ENCODE data around the gene UTP4.
A peak's percentile ranks its signal among the peaks of the same experiment; 100 is the strongest.

Gene UTP4

GRCh38 chr16:69132424-69133252, at the start of gene UTP4, which contains the start of gene CHTF8:
TSS of gene UTP4 (plus strand) at chr16:69132649. CDS start at chr16:69133460, 811 bp downstream.
TSS of gene CHTF8 (minus strand) at chr16:69132588. CDS start at chr16:69121458, 11,130 bp downstream.
- peak; percentile 85 to 86 for DNase-seq (ENCODE audit: low read depth in 2 of 2)

DNA sequence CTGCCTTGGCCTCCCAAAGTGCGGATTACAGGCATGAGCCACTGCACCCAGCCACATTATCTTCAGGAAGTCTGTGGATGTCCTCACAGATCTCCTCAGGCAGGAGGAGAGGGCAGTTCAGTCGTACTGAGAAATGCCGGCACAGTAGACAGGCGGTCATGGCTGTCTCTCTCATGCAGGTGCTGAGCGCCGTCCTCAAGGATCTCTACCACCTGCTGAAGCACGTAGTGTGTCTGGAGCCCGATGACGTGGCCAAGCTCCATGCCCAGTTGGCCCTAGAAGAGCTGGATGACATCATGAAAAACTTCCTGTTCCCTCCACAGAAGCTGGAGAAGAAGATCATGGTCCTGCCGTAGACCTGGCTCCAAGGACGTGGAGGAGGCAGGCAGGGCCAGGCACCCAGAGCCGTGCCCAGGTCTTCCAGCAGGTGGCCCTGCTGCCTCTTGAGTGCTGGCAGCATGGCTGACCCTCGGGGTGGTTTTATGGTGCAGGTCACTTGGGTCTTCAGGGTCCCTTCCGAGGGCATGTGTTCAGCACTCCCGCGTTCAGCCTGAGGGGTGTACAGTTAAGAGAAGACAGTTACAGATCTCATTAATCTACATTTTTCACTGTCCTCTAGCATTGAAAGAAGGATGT, 49.0 kb upstream of the UTP4 start:
- no peak for DNase-seq (ENCODE audit: low read depth in 2 of 2)

GRCh38 chr16:69084289-69084688, 48.2 kb upstream of the UTP4 start:
- DNase-seq (ENCODE audit: low read depth in 2 of 2): no peak

DNA sequence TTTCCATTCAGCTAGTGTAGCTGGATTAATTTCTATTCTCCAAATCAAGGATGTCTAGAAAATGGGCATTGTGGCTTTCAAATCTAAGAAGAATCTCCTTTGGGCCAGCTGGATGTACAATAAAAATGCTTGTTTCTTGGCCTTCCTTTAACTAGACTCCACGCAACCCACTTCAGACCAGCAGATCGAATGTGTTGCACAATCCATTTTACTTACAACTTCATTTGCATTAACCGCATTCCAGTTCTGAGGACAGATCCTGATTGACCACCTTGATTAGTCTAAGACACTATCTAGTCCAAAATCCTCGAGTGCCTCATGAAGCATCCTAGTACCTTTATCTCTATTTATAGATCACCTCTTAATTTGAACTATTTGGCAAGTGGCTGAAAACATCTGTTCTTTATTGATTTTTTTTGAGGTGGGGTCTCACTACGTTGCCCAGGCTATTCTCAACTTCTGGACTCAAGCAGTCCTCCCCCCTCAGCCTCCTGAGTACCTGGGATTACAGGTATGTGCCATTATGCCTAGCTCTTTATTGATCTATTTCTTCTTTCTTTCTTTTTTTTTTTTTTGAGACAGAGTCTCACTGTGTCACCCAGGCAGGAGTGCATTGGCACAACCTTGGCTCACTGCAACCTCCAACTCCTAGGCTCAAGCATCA, 47.3 kb upstream of the UTP4 start:
- no peak for DNase-seq (ENCODE audit: low read depth in 2 of 2)

GRCh38 chr16:69087161-69087581, 45.3 kb upstream of the UTP4 start:
- no peak for DNase-seq (ENCODE audit: low read depth in 2 of 2)

- DNase-seq (ENCODE audit: low read depth in 2 of 2): no peak
These were observed 43.8 kb upstream of the UTP4 start for GRCh38 chr16:69088684-69089083.

DNA sequence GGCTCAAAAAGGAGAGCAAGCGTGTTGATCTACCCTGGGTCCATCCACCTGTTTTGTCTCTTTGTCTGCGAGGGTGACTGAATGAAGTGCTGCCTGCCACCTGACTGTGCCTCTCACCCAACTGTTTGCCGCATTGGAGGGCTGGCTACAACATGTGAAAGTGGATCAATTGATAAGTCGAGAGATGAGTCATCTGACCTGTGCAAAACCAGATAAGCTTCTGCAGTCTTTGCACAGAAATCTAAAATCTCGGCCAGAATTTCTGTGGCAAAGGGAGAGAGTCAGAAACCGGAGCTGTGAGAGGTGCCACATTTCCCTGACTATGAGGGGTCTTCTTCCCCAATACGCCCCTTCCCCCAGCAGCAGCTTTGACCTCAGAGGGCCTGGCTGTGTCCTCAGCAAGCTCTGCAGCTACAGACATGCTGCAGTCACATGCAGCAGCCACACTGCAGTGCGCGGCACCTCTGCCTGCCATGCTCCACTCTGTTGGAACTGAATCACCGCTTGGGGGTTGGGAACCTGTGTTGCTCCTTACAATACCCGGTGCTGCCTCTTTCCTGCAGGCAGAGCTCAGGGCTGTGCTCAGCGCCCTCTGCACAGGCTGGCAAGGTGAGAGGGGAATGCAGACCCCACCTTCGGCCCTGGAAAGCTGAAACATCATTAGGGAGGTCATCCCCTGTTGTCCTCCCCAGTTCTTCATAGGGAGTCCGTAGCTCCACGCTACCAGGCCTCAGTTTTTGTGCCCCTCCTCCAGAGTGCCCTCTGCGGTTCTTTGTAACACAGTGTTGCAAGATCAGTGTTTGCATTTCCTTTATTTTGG, 43.1 kb upstream of the UTP4 start:
- no peak for DNase-seq (ENCODE audit: low read depth in 2 of 2)

GRCh38 chr16:69093974-69094373, 38.5 kb upstream of the UTP4 start:
- DNase-seq (ENCODE audit: low read depth in 2 of 2): no peak

- DNase-seq (ENCODE audit: low read depth in 2 of 2): no peak
These were observed 37.9 kb upstream of the UTP4 start for GRCh38 chr16:69094501-69094900.

DNA sequence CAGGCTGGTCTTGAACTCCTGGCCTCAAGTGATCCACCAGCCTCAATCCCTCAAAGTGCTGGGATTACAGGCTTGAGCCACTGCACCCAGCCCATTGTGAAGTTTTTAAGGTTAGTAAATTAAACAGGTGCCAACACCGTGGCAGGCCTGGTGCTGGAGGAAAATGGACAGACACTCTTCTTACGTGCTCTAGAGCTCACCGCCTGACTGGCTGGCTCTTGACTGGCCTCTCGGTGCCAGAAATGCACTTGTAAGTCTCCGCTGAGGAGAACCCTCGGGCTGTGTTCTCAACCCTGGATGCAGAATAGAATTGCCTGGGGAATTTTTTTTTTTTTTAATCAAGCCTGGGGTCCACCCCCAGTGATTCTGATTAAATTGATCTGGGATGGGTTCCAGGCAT, 37.3 kb upstream of the UTP4 start:
- DNase-seq (ENCODE audit: low read depth in 2 of 2): no peak

GRCh38 chr16:69100071-69100691, 32.3 kb upstream of the UTP4 start:
- no peak for DNase-seq (ENCODE audit: low read depth in 2 of 2)

DNA sequence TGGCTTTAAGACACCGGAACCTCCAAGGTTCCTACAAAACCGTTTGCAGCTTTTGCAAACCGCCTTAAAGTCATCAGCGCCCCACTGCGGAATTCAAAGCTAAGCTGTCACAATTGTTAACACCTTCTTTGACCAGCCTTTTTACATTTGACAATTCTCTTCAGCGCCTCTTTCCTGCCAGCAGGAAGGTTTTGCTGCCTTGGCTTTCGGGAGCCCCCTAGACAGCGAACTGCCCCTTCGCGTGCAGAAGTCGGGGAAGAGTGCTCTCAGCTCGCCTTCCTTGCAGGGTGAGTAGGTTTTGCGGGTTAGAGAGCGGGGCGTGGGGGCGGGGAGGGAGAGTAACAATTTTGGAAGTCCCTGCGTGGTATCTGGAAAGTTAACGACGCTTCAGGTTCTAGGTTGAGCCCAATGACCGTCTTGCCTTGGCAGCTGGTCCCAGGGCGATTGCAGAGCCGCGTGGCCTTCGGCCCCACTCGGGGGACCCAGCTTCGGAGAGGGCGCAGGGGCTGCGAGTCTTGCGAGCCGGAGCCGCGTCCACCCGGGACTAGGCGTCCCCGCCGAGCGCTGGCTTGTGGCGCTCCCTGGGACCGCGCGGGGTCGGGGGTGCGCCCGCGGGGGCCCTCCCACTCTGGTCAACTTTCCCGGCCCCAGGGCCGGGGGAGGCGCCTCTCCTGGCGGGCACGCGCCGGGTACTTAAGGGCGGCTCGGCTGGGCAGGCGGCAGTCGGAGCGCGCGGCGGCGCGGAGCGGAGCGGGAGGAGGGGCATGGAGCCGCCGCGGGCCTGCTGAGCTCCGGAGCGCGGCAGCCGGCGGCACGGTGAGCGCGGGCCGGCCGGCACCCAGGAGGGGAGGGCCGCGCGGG, 26.7 kb upstream of the UTP4 start, which contains the start of gene HAS3:
Gene HAS3, plus strand, starts transcription at position 153 of the 861 bp plus-strand sequence. CDS start 3,743 bp downstream, outside the sequence.
- DNase-seq (ENCODE audit: low read depth in 2 of 2): peak in 1 of 2 donors; percentile 35

GRCh38 chr16:69106491-69107315, 25.7 kb upstream of the UTP4 start:
- no peak for DNase-seq (ENCODE audit: low read depth in 2 of 2)

DNA sequence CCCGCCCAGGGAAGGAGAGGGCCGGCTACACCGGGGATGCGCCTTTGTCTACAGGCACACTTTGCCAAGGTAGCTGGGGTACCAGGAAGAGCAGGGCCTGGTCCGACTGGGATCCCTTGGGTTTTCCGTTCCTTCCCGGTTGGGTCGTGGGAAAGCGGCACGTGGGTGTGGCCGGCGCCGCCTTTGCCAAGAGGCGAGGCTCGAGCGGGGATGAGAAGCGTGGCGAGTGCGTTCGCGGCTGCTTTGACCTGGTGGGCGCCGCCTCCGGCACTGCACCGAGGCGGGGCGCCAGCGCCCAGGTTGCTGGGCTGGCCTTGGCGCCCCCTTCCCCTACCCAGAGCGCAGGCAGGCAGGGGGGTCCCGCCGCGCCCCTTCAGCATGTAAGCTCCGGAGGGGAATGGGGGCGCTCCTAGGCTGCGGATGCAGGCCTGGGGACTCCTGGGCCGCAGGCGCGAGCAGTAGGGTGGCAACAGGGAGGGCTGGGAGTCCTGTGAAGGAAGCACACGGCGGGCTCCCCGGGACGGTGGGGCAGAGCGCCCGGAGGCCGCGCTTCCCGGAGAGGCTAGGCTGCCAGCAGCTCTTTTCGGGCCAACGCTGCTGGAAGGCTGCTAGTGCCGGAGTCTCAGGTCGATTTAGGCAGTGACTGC, 25.0 kb upstream of the UTP4 start:
- DNase-seq (ENCODE audit: low read depth in 2 of 2): no peak

- no peak for DNase-seq (ENCODE audit: low read depth in 2 of 2)
These were observed 24.2 kb upstream of the UTP4 start for GRCh38 chr16:69108064-69108904.

DNA sequence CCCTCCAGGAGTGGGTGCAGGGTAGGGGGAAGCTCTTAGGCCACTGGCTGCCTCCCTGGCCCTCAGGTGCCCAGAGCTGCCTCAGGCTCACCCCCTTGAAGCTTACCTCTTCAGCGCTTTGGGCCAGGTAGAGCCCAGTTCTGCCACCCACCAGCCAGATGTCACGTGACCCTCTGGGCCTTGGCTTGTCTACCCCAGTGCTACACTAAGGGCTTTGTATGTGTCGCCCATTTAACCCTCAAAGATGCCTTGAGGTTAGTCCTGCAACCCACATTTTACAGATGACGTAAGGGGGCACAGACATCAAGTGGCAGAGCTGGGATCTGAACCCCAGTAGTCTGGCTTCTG, 23.6 kb upstream of the UTP4 start:
- no peak for DNase-seq (ENCODE audit: low read depth in 2 of 2)

- DNase-seq (ENCODE audit: low read depth in 2 of 2): no peak
These were observed 22.8 kb upstream of the UTP4 start for GRCh38 chr16:69109486-69110270.
